Keratinocyte (primary cell): ENCODE results near the gene CD93. TPM values are rescaled to one million over a fixed set of nuclear protein-coding genes. Genes with fewer than 3 reads are reported as not detected.

Experiments
- DNase-seq: peaks from one replicate; pipeline ENCODE4 v3.0.0-alpha.2; 2011; ENCODE audit warnings: low read depth, missing footprints, low spot score
- FAIRE-seq: peaks from 2 replicates; lab custom pipeline; 2011; peaks lifted over from hg19 to GRCh38; lab: Jason Lieb, UNC
- H2AFZ ChIP-seq: 2 replicates; pipeline ENCODE4 v1.6.0; 2012; ENCODE audit warnings: low read length, control low read depth, inconsistent platforms; ENCODE audit not compliant: control insufficient read depth
- H3K27ac ChIP-seq: 2 replicates; pipeline ENCODE4 v1.5.1; 2011; ENCODE audit warnings: low read length; ENCODE audit not compliant: control insufficient read depth, insufficient read depth
- H3K27me3 ChIP-seq: 3 replicates; pipeline ENCODE4 v1.6.0; 2011; ENCODE audit warnings: low read length; ENCODE audit not compliant: control insufficient read depth, insufficient read depth; ENCODE audit errors: extremely low read depth
- H3K36me3 ChIP-seq, 2 experiments: 2 replicates in 1 of 2; 3 replicates in 1 of 2; pipeline ENCODE4 v1.5.1; 2011; ENCODE audit warnings: low read length in 2 of 2, mild to moderate bottlenecking in 1 of 2; ENCODE audit not compliant: control insufficient read depth in 2 of 2, insufficient read depth in 2 of 2; ENCODE audit errors: extremely low read depth in 1 of 2
- H3K4me1 ChIP-seq: 3 replicates; pipeline ENCODE4 v1.5.1; 2011; ENCODE audit warnings: low read length; ENCODE audit not compliant: control insufficient read depth, insufficient read depth; ENCODE audit errors: extremely low read depth
- H3K4me2 ChIP-seq: 3 replicates; pipeline ENCODE4 v1.6.0; 2011; ENCODE audit warnings: low read depth, low read length; ENCODE audit not compliant: control insufficient read depth, insufficient read depth; ENCODE audit errors: extremely low read depth
- H3K4me3 ChIP-seq, 3 experiments: fragments of 200-600 bp in 1 of 3; sonication (generic) in 1 of 3; 2 replicates in 2 of 3; 3 replicates in 1 of 3; pipeline ENCODE4 v1.5.1; 2011 to 2016; ENCODE audit warnings: low read length in 3 of 3, mild to moderate bottlenecking in 3 of 3, control low read depth in 2 of 3, inconsistent platforms in 1 of 3, low read depth in 1 of 3, mixed read lengths in 1 of 3, mixed run types in 1 of 3, moderate library complexity in 1 of 3; ENCODE audit not compliant: control insufficient read depth in 2 of 3, insufficient read depth in 2 of 3; ENCODE audit errors: extremely low read depth in 1 of 3
- H3K79me2 ChIP-seq: 2 replicates; pipeline ENCODE4 v1.6.0; 2012; ENCODE audit warnings: low read length; ENCODE audit not compliant: control insufficient read depth, insufficient read depth
- H3K9ac ChIP-seq: 3 replicates; pipeline ENCODE4 v1.6.0; 2011; ENCODE audit warnings: low read length; ENCODE audit not compliant: control insufficient read depth, insufficient read depth; ENCODE audit errors: extremely low read depth
- H3K9me1 ChIP-seq: 3 replicates; pipeline ENCODE4 v1.6.0; 2011; ENCODE audit warnings: low read length; ENCODE audit not compliant: control insufficient read depth, insufficient read depth; ENCODE audit errors: extremely low read depth
- H3K9me3 ChIP-seq: 2 replicates; pipeline ENCODE4 v1.5.1; 2012; ENCODE audit warnings: low read depth, low read length; ENCODE audit not compliant: control insufficient read depth
- H4K20me1 ChIP-seq: 3 replicates; pipeline ENCODE4 v1.6.0; 2011; ENCODE audit warnings: low read length; ENCODE audit not compliant: control insufficient read depth, insufficient read depth; ENCODE audit errors: extremely low read depth
- CTCF ChIP-seq, 3 experiments: IDR thresholded peaks in 1 of 3; conservative IDR thresholded peaks in 1 of 3; optimal IDR thresholded peaks in 1 of 3; 2 replicates in 2 of 3; 3 replicates in 1 of 3; pipeline versions ENCODE3 to v1.5.1; 2011; ENCODE audit warnings: low read length in 3 of 3, mild to moderate bottlenecking in 3 of 3, moderate library complexity in 2 of 3, control low read depth in 1 of 3, inconsistent platforms in 1 of 3; ENCODE audit not compliant: insufficient read depth in 2 of 3; ENCODE audit errors: extremely low read depth in 1 of 3
- EZH2 ChIP-seq: IDR thresholded peaks from one replicate; pipeline ENCODE4 v1.6.1; 2012; ENCODE audit warnings: inconsistent platforms, mild to moderate bottlenecking, low read length, moderate library complexity
- dilution Hi-C: fragments of 300-500 bp; cut with MboI; formaldehyde crosslinking; loops from one replicate; pipeline ENCODE4 v1.7.0; 2020; ENCODE audit warnings: low sequenced_read_pairs; ENCODE audit not compliant: extremely low pct_ligation_motif_present
- polyA plus RNA-seq, 5 experiments: library from polyadenylated mRNA; depleted of rRNA in 3 of 5; stranded (reverse) in 3 of 5; stranded (forward) in 1 of 5; unstranded in 1 of 5; fragments of >200 nt; gene quantifications; 1 replicate in 1 of 5; 2 replicates in 3 of 5; 3 replicates in 1 of 5; pipeline versions ENCODE4 v1.2.1 to v1.2.3, GENCODE V29; 2011 to 2012; ENCODE audit warnings: missing spikeins in 2 of 5, low read depth in 1 of 5, low replicate concordance in 1 of 5

The CD93 gene
- polyA plus RNA-seq, 1 donor (not counting 4 experiments of a cell fraction or from before 2014, with no cell fraction given) = not detected

GRCh38 chr20:23101696-23102406 lies 15.7 kb upstream of the CD93 start:
- H3K4me1 ChIP-seq = peaks cover 32% of the 10 kb centered on the region
- no peak overlapping the region for H3K27ac ChIP-seq
- DNase-seq (no peak), FAIRE-seq (no peak)
- dilution Hi-C loops = no loop called here
- no peaks in the 10 kb centered on the region for H3K79me2 ChIP-seq
- no peaks in the 10 kb centered on the region for H4K20me1 ChIP-seq
- no peak overlapping the region for H3K4me3 ChIP-seq
- H3K9me3 ChIP-seq = no peaks in the 10 kb centered on the region
- H3K4me2 ChIP-seq = no peak overlapping the region
- TF ChIP-seq CTCF (optimal IDR thresholded peaks at IDR 0.05 in 1 of 3, IDR thresholded peaks at IDR 0.05 in 1 of 3, conservative IDR thresholded peaks at IDR 0.05 in 1 of 3; ENCODE audit: extremely low read depth in 1 of 3, insufficient read depth in 2 of 3, low read length in 3 of 3) = no peak
- no peak for TF ChIP-seq EZH2
- H3K27me3 ChIP-seq = no peaks in the 10 kb centered on the region
- no peaks in the 10 kb centered on the region for H3K36me3 ChIP-seq
- no peak overlapping the region for H3K9ac ChIP-seq
- H2AFZ ChIP-seq = no peak overlapping the region
- no peaks in the 10 kb centered on the region for H3K9me1 ChIP-seq

- Histone ChIP-seq H3K27ac (peak overlapping the region; percentile 23), H3K9me3 (no peaks in the 10 kb centered on the region), H2AFZ (no peak overlapping the region), H3K4me1 (peaks cover 36% of the 10 kb centered on the region), H3K79me2 (no peaks in the 10 kb centered on the region), H3K4me2 (peak overlapping the region; percentile 20), H3K9ac (no peak overlapping the region), H4K20me1 (no peaks in the 10 kb centered on the region), H3K36me3 (no peaks in the 10 kb centered on the region), H3K4me3 (no peak overlapping the region), H3K9me1 (no peaks in the 10 kb centered on the region), H3K27me3 (no peaks in the 10 kb centered on the region)
- dilution Hi-C loops = no loop called here
- TF ChIP-seq EZH2 (no peak), CTCF (optimal IDR thresholded peaks at IDR 0.05 in 1 of 3, IDR thresholded peaks at IDR 0.05 in 1 of 3, conservative IDR thresholded peaks at IDR 0.05 in 1 of 3; ENCODE audit: extremely low read depth in 1 of 3, insufficient read depth in 2 of 3, low read length in 3 of 3) (no peak)
- FAIRE-seq = no peak
- DNase-seq = no peak
Observed at GRCh38 chr20:23100720-23101107, 14.6 kb upstream of the CD93 start.
